ENCODE data around the gene PDE2A. TPM values are rescaled to one million over a fixed set of nuclear protein-coding genes. Genes with fewer than 3 reads are reported as not detected.
A peak's percentile ranks its signal among the peaks of the same experiment; 100 is the strongest.

Gene PDE2A
- total RNA-seq, 2 donors from 2014 or later, result 2.7 to 4.9 TPM

DNA sequence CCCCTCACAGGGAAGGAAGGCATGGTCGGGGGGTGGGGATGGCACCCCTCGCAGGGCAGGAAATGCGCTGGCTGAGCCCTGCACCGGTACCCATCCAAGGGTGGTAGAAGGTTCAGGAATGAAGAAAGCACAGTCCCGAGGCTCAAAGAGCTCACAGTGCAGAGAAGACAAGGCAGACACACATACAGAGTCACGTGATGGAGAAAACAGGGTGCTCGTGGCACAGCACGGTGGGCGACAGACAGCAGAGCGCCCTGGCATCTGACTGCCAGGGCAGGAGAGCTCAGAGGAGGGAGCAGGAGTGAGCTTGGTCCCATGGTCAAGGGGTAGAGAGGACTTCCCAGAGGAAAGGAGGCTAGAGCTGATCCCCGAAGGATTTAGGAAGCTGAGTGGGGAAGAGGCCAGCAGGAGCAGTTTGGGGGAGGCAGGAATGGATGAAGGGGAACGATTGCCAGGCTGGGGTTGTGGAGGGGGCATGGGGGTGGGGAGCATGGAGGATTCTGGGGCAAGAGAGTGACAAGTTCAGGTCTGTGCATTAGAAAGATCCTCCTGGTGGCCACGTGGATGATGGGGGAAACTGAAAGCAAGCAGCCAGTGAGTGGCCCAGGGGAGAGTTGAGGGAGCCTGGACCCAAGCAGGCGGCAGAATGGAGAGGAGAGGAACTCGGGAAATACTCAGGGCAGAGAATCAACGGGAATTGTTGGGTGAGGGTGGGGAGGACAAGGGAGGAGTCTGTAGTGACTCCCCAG is 43.9 kb downstream of the PDE2A start:
- no peaks in the 10 kb centered on the region for H3K9me3 ChIP-seq (ENCODE audit: control insufficient read depth, low read length, poor library complexity, severe bottlenecking)
- DNase-seq (no peak), ATAC-seq (no peak)
- peaks cover 6% of the 10 kb centered on the region for H3K36me3 Mint-ChIP-seq (ENCODE audit: low read depth)
- H3K4me3 Mint-ChIP-seq, result no peak overlapping the region
- H3K27ac Mint-ChIP-seq, result peak overlapping the region; percentile 49
- peaks cover 34% of the 10 kb centered on the region for H3K27me3 Mint-ChIP-seq
- H3K4me1 Mint-ChIP-seq, result peaks cover 7% of the 10 kb centered on the region

GRCh38 chr11:72629266-72629665 is 45.0 kb downstream of the PDE2A start:
- Mint-ChIP-seq H3K36me3 (ENCODE audit: low read depth) (peaks cover 9% of the 10 kb centered on the region), H3K4me1 (peaks cover 13% of the 10 kb centered on the region), H3K27me3 (peaks cover 36% of the 10 kb centered on the region), H3K27ac (no peak overlapping the region), H3K4me3 (no peak overlapping the region)
- ATAC-seq (no peak), DNase-seq (no peak)
- no peaks in the 10 kb centered on the region for H3K9me3 ChIP-seq (ENCODE audit: control insufficient read depth, low read length, poor library complexity, severe bottlenecking)

DNA sequence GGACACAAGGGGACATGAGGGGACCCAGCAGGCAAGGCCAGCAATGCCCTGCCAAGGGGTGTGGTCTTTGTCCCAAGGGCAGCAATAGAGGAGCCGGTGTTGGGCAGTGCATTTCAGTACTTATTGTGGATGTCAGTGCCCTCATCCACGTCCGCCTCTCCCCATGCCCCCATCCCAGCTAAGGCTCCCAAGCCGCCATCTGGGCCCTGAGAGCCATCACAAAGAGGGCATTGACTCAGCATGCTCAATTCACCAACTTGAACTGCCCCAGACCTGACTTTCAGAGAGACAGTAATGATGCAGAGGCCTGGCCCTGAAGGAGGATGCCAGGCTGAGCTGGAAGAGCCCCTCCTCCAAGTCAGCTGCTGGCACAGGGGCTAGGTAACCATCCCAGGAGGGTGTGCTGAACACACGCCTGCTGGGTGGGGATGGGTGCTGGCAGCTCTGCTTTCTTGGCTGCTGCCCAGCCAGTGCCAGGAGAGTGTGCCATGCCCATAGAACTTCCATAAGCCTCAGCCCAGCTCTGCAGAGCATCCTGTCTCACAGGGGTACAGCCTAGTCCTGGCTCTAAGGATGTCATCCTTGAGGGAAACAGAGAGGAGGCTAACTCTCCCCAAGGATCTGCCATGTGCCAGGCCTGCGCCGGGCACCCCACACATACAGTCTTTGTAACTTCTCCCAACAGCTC is 46.5 kb downstream of the PDE2A start:
- H3K9me3 ChIP-seq (ENCODE audit: control insufficient read depth, low read length, poor library complexity, severe bottlenecking), result no peaks in the 10 kb centered on the region
- DNase-seq (no peak), ATAC-seq (no peak)
- Mint-ChIP-seq H3K27ac (no peak overlapping the region), H3K27me3 (peaks cover 29% of the 10 kb centered on the region), H3K4me1 (peaks cover 15% of the 10 kb centered on the region), H3K4me3 (no peak overlapping the region), H3K36me3 (ENCODE audit: low read depth) (peaks cover 9% of the 10 kb centered on the region)

- Mint-ChIP-seq H3K36me3 (ENCODE audit: low read depth) (peaks cover 9% of the 10 kb centered on the region), H3K4me1 (peaks cover 19% of the 10 kb centered on the region), H3K4me3 (no peak overlapping the region), H3K27ac (no peak overlapping the region), H3K27me3 (peaks cover 28% of the 10 kb centered on the region)
- DNase-seq (no peak), ATAC-seq (no peak)
- H3K9me3 ChIP-seq (ENCODE audit: control insufficient read depth, low read length, poor library complexity, severe bottlenecking), result no peaks in the 10 kb centered on the region
Observed at GRCh38 chr11:72626414-72626936, 47.7 kb downstream of the PDE2A start.

DNA sequence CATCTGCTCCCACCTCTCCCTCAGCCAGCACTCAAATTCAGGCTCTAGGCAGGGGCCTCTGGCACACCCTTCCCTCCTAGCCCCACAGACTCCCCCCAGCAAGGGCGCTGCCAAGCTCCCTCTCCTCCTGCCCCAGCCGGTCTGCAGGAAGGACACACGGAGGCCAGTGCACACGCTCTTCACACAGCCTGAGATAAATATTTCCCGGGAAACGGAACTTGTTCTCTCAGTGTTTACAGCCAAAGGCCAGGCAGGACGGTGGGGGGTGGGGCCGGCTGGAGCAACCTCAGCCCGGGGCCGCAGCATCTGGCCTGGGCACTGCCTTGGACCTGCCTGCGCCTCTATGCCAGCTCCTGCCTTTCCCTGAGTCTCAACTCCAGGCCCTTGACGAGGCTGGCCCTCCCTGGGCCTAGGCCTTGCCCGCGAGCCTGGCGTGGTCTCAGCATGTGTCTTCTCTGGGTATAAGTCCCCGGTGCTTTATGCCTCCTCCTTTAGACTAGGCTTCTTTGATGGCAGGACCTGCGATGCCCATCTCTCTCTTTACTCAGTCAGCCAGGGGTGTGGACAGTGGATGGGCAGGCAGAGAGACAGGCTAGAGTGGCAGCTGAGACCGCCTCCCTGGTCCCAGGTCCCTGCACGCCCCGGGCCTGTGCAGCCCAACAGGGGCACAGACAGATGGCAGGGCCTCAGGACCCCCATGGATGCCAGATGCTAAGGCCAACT is 48.4 kb downstream of the PDE2A start:
- H3K4me3 Mint-ChIP-seq, result no peak overlapping the region
- H3K4me1 Mint-ChIP-seq, result peaks cover 25% of the 10 kb centered on the region
- no peaks in the 10 kb centered on the region for H3K9me3 ChIP-seq (ENCODE audit: control insufficient read depth, low read length, poor library complexity, severe bottlenecking)
- H3K27me3 Mint-ChIP-seq, result peaks cover 24% of the 10 kb centered on the region
- no peak overlapping the region for H3K27ac Mint-ChIP-seq
- H3K36me3 Mint-ChIP-seq (ENCODE audit: low read depth), result peaks cover 9% of the 10 kb centered on the region
- no peak for ATAC-seq
- DNase-seq, result no peak

GRCh38 chr11:72624496-72625201 is 49.6 kb downstream of the PDE2A start:
- no peak overlapping the region for H3K4me3 Mint-ChIP-seq

DNA sequence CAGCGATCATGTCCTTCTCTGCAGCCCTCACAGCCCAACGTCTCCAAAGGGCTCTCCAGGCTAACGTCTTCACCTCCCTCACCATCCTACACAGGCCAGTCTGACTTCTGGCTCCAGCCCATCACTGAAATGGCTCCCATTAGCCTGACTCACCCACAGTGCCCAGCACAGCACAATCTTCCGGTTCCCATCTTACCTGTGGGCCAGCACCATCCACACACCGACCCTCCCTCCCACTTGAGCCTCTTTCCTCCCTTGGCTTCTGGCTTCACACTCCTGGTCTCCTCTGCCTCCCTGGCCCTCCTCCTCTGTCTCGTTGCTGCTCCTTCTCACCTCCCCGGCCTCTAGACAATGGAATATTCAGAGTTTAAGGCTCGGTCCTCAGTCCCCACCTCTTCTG is 51.2 kb downstream of the PDE2A start:
- peaks cover 26% of the 10 kb centered on the region for H3K4me1 Mint-ChIP-seq
- H3K4me3 Mint-ChIP-seq, result no peak overlapping the region

More at GRCh38 chr11:72624496-72625201, 49.6 kb downstream of the PDE2A start:
- H3K4me1 Mint-ChIP-seq, result peaks cover 22% of the 10 kb centered on the region
- peaks cover 6% of the 10 kb centered on the region for H3K36me3 Mint-ChIP-seq (ENCODE audit: low read depth)
- no peak overlapping the region for H3K27ac Mint-ChIP-seq
- no peaks in the 10 kb centered on the region for H3K9me3 ChIP-seq (ENCODE audit: control insufficient read depth, low read length, poor library complexity, severe bottlenecking)
- peaks cover 13% of the 10 kb centered on the region for H3K27me3 Mint-ChIP-seq
- ATAC-seq (peak; percentile 42), DNase-seq (no peak)

GRCh38 chr11:72621008-72621610 is 53.1 kb downstream of the PDE2A start:
- Mint-ChIP-seq H3K36me3 (ENCODE audit: low read depth) (peaks cover 3% of the 10 kb centered on the region), H3K4me1 (peaks cover 28% of the 10 kb centered on the region), H3K4me3 (no peak overlapping the region), H3K27ac (peak overlapping the region; percentile 2), H3K27me3 (peaks cover 17% of the 10 kb centered on the region)
- DNase-seq (no peak), ATAC-seq (peak; percentile 35)
- no peaks in the 10 kb centered on the region for H3K9me3 ChIP-seq (ENCODE audit: control insufficient read depth, low read length, poor library complexity, severe bottlenecking)

More for the DNA sequence above, 51.2 kb downstream of the PDE2A start:
- DNase-seq (no peak), ATAC-seq (no peak)
- H3K9me3 ChIP-seq (ENCODE audit: control insufficient read depth, low read length, poor library complexity, severe bottlenecking), result no peaks in the 10 kb centered on the region
- Mint-ChIP-seq H3K27me3 (peaks cover 12% of the 10 kb centered on the region), H3K27ac (no peak overlapping the region), H3K36me3 (ENCODE audit: low read depth) (peaks cover 3% of the 10 kb centered on the region)

DNA sequence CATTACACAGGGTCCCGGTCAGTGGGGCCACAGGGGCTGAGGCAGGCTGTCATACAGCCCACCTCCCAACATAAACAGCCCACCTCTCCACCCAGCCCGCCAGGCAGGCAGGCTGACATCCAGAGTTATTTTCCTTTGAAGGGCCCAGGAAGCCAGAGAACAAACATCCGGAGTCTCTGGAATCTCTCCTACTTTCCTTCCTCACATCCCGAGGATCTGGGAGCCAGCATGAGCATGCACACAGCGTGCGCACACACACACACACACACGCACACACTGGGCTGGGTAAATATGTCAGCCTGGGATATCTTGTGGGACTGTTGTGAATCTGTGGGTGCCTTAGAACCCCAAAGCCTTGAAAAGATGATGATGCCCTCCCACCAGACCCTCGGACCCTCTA is 55.4 kb downstream of the PDE2A start:
- DNase-seq, result no peak
- Mint-ChIP-seq H3K4me1 (peaks cover 25% of the 10 kb centered on the region), H3K36me3 (ENCODE audit: low read depth) (peaks cover 2% of the 10 kb centered on the region), H3K27me3 (peaks cover 25% of the 10 kb centered on the region), H3K27ac (peak overlapping the region; percentile 51), H3K4me3 (no peak overlapping the region)
- no peaks in the 10 kb centered on the region for H3K9me3 ChIP-seq (ENCODE audit: control insufficient read depth, low read length, poor library complexity, severe bottlenecking)
- ATAC-seq, result no peak

GRCh38 chr11:72617080-72617762 is 57.0 kb downstream of the PDE2A start:
- H3K9me3 ChIP-seq (ENCODE audit: control insufficient read depth, low read length, poor library complexity, severe bottlenecking), result no peaks in the 10 kb centered on the region
- ATAC-seq, result no peak
- Mint-ChIP-seq H3K36me3 (ENCODE audit: low read depth) (peaks cover 4% of the 10 kb centered on the region), H3K27me3 (peaks cover 34% of the 10 kb centered on the region), H3K27ac (no peak overlapping the region), H3K4me1 (peaks cover 31% of the 10 kb centered on the region), H3K4me3 (no peak overlapping the region)
- no peak for DNase-seq

DNA sequence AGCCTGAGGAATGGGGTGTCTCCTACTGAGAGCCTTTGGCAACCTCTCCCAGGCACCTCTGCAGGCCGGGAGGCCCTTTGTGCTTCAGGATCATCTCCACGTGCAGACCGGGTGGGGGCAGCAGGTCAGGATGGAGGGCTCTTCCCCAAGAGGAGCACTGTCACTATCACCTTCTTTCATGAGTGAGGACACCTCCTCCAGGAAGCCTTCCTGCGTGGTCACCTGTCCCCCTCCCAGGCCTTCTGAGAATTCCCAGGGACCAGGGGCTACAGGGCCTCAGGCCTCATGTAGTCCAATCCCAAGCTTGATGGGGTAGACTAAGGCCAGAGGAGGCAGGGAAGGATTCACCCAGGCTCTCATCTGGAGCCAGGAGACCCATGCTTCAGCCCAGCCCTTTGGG is 57.6 kb downstream of the PDE2A start:
- Mint-ChIP-seq H3K27me3 (peaks cover 36% of the 10 kb centered on the region), H3K36me3 (ENCODE audit: low read depth) (peaks cover 6% of the 10 kb centered on the region), H3K27ac (no peak overlapping the region), H3K4me1 (peaks cover 28% of the 10 kb centered on the region), H3K4me3 (no peak overlapping the region)
- DNase-seq, result no peak
- no peak for ATAC-seq
- no peaks in the 10 kb centered on the region for H3K9me3 ChIP-seq (ENCODE audit: control insufficient read depth, low read length, poor library complexity, severe bottlenecking)

GRCh38 chr11:72615329-72615728 is 58.9 kb downstream of the PDE2A start:
- peaks cover 49% of the 10 kb centered on the region for H3K27me3 Mint-ChIP-seq
- H3K9me3 ChIP-seq (ENCODE audit: control insufficient read depth, low read length, poor library complexity, severe bottlenecking), result no peaks in the 10 kb centered on the region
- H3K4me3 Mint-ChIP-seq, result no peak overlapping the region
- ATAC-seq (no peak), DNase-seq (no peak)
- H3K36me3 Mint-ChIP-seq (ENCODE audit: low read depth), result peaks cover 6% of the 10 kb centered on the region
- peaks cover 17% of the 10 kb centered on the region for H3K4me1 Mint-ChIP-seq
- peak overlapping the region; percentile 49 for H3K27ac Mint-ChIP-seq

All from T-helper 17 cell (primary cell).